Tongue (tissue), 3 donors: Measurements from ENCODE around the gene OR2L3. TPM values are rescaled to one million over a fixed set of nuclear protein-coding genes. Genes with fewer than 3 reads are reported as not detected.
"Not testable (repeated sequence)": the region's sequence is repeated elsewhere in the genome, so short reads cannot be mapped to it uniquely, and the experiment has no call there.

ENCODE experiments used
- DNase-seq: peaks from one replicate; pipeline ENCODE4 v3.0.0-alpha.2; 2015
- small RNA-seq: library from RNA; depleted of rRNA; stranded (forward); fragments of <200 nt; gene quantifications from one replicate; pipeline ENCODE3, GENCODE V24; 2014; ENCODE audit warnings: low replicate concordance
- total RNA-seq: library from RNA; depleted of rRNA; stranded (reverse); fragments of >200 nt; gene quantifications from one replicate; pipeline ENCODE4 v1.2.3, GENCODE V29; 2014

The OR2L3 gene
- total RNA-seq = 0.10 TPM

- DNase-seq = no peak
Observed at GRCh38 chr1:248046536-248046935, at the start of gene OR2L3. TSS of gene OR2L3 (plus strand) at chr1:248046836. CDS start at chr1:248060682, 13,846 bp downstream.

GRCh38 chr1:247998811-247999210, 47.8 kb upstream of the OR2L3 start:
- DNase-seq = no peak

- no peak for DNase-seq
Observed at GRCh38 chr1:248000169-248000568, 46.5 kb upstream of the OR2L3 start.

GRCh38 chr1:248007778-248008177, 38.9 kb upstream of the OR2L3 start:
- no peak for DNase-seq

GRCh38 chr1:248009681-248010080, 37.0 kb upstream of the OR2L3 start:
- no peak for DNase-seq

GRCh38 chr1:248013229-248013710, 33.4 kb upstream of the OR2L3 start, which contains the start of gene OR2L5:
TSS of gene OR2L5 (plus strand) at chr1:248013660. CDS start at chr1:248021948, 8,288 bp downstream.
- DNase-seq = no peak

- no peak for DNase-seq
Observed at GRCh38 chr1:248015803-248016202, 30.8 kb upstream of the OR2L3 start.

- DNase-seq = no peak
Observed at GRCh38 chr1:248029770-248030169, 16.9 kb upstream of the OR2L3 start, which contains the start of gene OR2L2. TSS of gene OR2L2 (plus strand) at chr1:248030070. CDS start at chr1:248038268, 8,198 bp downstream.

GRCh38 chr1:248045209-248045608, 1.4 kb upstream of the OR2L3 start:
- DNase-seq = no peak

GRCh38 chr1:248047008-248047407, 372 bp downstream of the OR2L3 start:
- DNase-seq = no peak

GRCh38 chr1:248054671-248055070, 8.0 kb downstream of the OR2L3 start:
- DNase-seq = no peak

- DNase-seq = no peak
Observed at GRCh38 chr1:248055261-248055660, 8.6 kb downstream of the OR2L3 start.

GRCh38 chr1:248065071-248065470, 18.4 kb downstream of the OR2L3 start:
- no peak for DNase-seq

- DNase-seq = no peak
Observed at GRCh38 chr1:248065604-248066003, 19.0 kb downstream of the OR2L3 start.

- DNase-seq = not testable (repeated sequence)
Observed at GRCh38 chr1:248083864-248084263, 37.2 kb downstream of the OR2L3 start.

GRCh38 chr1:248094884-248095283, 48.2 kb downstream of the OR2L3 start, which contains the start of gene OR2L13:
TSS of gene OR2L13 (plus strand) at chr1:248095184. CDS start at chr1:248099376, 4,192 bp downstream.
- DNase-seq = no peak

- no peak for DNase-seq
Observed at GRCh38 chr1:248098529-248098928, 51.9 kb downstream of the OR2L3 start.

GRCh38 chr1:248102847-248103246, 56.2 kb downstream of the OR2L3 start:
- DNase-seq = no peak

- no peak for DNase-seq
Observed at GRCh38 chr1:248111157-248111556, 64.5 kb downstream of the OR2L3 start.

Small RNA genes lying within 50 kb of the gene (small RNA-seq; reads per million reads assigned to genes)
- not detected for gene RF00019

Other genes with a start within 250 kb of the OR2L3 start
- not detected for gene OR14A16, start 222.7 kb upstream of the OR2L3 start, total RNA-seq
- not detected for gene OR11L1, start 204.9 kb upstream of the OR2L3 start, total RNA-seq
- gene TRIM58, start 189.6 kb upstream of the OR2L3 start, total RNA-seq = 2.5 TPM
- 1.2 TPM for gene OR2W3, start 151.2 kb upstream of the OR2L3 start, total RNA-seq
- not detected for gene OR2T8, start 126.6 kb upstream of the OR2L3 start, total RNA-seq
- gene OR2AJ1, start 121.9 kb upstream of the OR2L3 start, total RNA-seq = not detected
- not detected for gene OR2L8, start 98.0 kb upstream of the OR2L3 start, total RNA-seq
- not detected for gene OR2AK2, start 81.6 kb upstream of the OR2L3 start, total RNA-seq
- not detected for gene OR2L5, start 33.2 kb upstream of the OR2L3 start, total RNA-seq
- not detected for gene OR2L2, start 16.8 kb upstream of the OR2L3 start, total RNA-seq
- gene OR2L13, start 48.3 kb downstream of the OR2L3 start, total RNA-seq = not detected
- gene OR2M5, start 98.3 kb downstream of the OR2L3 start, total RNA-seq = not detected
- not detected for gene OR2M2, start 128.0 kb downstream of the OR2L3 start, total RNA-seq
- not detected for gene OR2M3, start 150.4 kb downstream of the OR2L3 start, total RNA-seq
- gene OR2M4, start 184.6 kb downstream of the OR2L3 start, total RNA-seq = not detected
- not detected for gene OR2T33, start 231.1 kb downstream of the OR2L3 start, total RNA-seq